Liver (tissue), 9 donors: ENCODE results near the gene PCTP. TPM values are rescaled to one million over a fixed set of nuclear protein-coding genes. Genes with fewer than 3 reads are reported as not detected.

Experiments
- DNase-seq: peaks from one replicate; pipeline ENCODE4 v3.0.0-alpha.2; 2017; ENCODE audit warnings: low spot score
- H3K27ac ChIP-seq, 2 donors: one replicate each; pipeline ENCODE4 v1.7.0; 2013; ENCODE audit warnings: inconsistent platforms in 2 of 2, low read length in 2 of 2, control low read depth in 1 of 2, low read depth in 1 of 2, mild to moderate bottlenecking in 1 of 2
- H3K27me3 ChIP-seq, 4 donors: one replicate each; pipeline versions ENCODE4 v1.6.1 to v1.7.0; 2013; ENCODE audit warnings: low read length in 3 of 4, inconsistent platforms in 1 of 4, mild to moderate bottlenecking in 1 of 4, moderate library complexity in 1 of 4; ENCODE audit not compliant: control insufficient read depth in 4 of 4, insufficient read depth in 4 of 4
- H3K36me3 ChIP-seq, 4 donors: one replicate each; pipeline versions ENCODE4 v1.6.1 to v1.7.0; 2013; ENCODE audit warnings: low read length in 3 of 4, mild to moderate bottlenecking in 3 of 4, low read depth in 1 of 4, moderate library complexity in 1 of 4; ENCODE audit not compliant: control insufficient read depth in 4 of 4, insufficient read depth in 3 of 4
- H3K4me1 ChIP-seq, 4 donors: one replicate each; pipeline versions ENCODE4 v1.6.1 to v1.7.0; 2013; ENCODE audit warnings: low read length in 3 of 4, mild to moderate bottlenecking in 3 of 4, moderate library complexity in 1 of 4; ENCODE audit not compliant: control insufficient read depth in 4 of 4, insufficient read depth in 4 of 4
- H3K4me3 ChIP-seq, 3 donors: one replicate each; pipeline versions ENCODE4 v1.6.1 to v1.7.0; 2013; ENCODE audit warnings: low read length in 3 of 3, control low read depth in 1 of 3, low read depth in 1 of 3, mild to moderate bottlenecking in 1 of 3
- H3K9ac ChIP-seq, 2 donors: one replicate each; pipeline ENCODE4 v1.7.0; 2013; ENCODE audit warnings: low read length in 2 of 2, mild to moderate bottlenecking in 2 of 2, moderate library complexity in 2 of 2, control low read depth in 1 of 2, low read depth in 1 of 2
- H3K9me3 ChIP-seq, 4 donors: one replicate each; pipeline versions ENCODE4 v1.6.1 to v1.7.0; 2013; ENCODE audit warnings: low read length in 3 of 4; ENCODE audit not compliant: control insufficient read depth in 4 of 4
- ATF3 ChIP-seq: IDR thresholded peaks from 2 replicates; pipeline ENCODE4 v1.6.1; 2016; ENCODE audit warnings: antibody characterized with exemption
- CTCF ChIP-seq: fragments of 150-350 bp; IDR thresholded peaks from 2 replicates; pipeline ENCODE4 v1.5.1; 2017; ENCODE audit warnings: improper control_type of control experiment, low read depth, low read length; ENCODE audit not compliant: missing input control
- EGR1 ChIP-seq, 2 donors: IDR thresholded peaks; 2 replicates each; pipeline ENCODE4 v1.6.1; 2016 to 2018; ENCODE audit warnings: antibody characterized with exemption in 2 of 2, low read depth in 2 of 2
- FOXA1 ChIP-seq: IDR thresholded peaks from 2 replicates; pipeline ENCODE4 v1.6.1; 2016; ENCODE audit warnings: antibody characterized with exemption
- FOXA2 ChIP-seq: IDR thresholded peaks from 2 replicates; pipeline ENCODE4 v1.6.1; 2016; ENCODE audit warnings: antibody characterized with exemption
- GABPA ChIP-seq, 2 donors: IDR thresholded peaks in 1 of 2; conservative IDR thresholded peaks in 1 of 2; 2 replicates each; pipeline ENCODE4 v1.6.1; 2016; ENCODE audit warnings: antibody characterized with exemption in 2 of 2, mild to moderate bottlenecking in 1 of 2, moderate library complexity in 1 of 2
- HNF4A ChIP-seq, 2 donors: conservative IDR thresholded peaks; 2 replicates each; pipeline ENCODE4 v1.6.1; 2016; ENCODE audit warnings: antibody characterized with exemption in 2 of 2, mild to moderate bottlenecking in 2 of 2
- HNF4G ChIP-seq: IDR thresholded peaks from 2 replicates; pipeline ENCODE4 v1.6.1; 2016; ENCODE audit warnings: antibody characterized with exemption
- JUND ChIP-seq, 2 donors: IDR thresholded peaks; 2 replicates each; pipeline ENCODE4 v1.6.1; 2016; ENCODE audit warnings: antibody characterized with exemption in 2 of 2
- MAX ChIP-seq: IDR thresholded peaks from 2 replicates; pipeline ENCODE4 v1.6.1; 2016; ENCODE audit warnings: antibody characterized with exemption
- RAD21 ChIP-seq, 2 donors: IDR thresholded peaks; 2 replicates each; pipeline ENCODE4 v1.6.1; 2016; ENCODE audit warnings: antibody characterized with exemption in 2 of 2, mild to moderate bottlenecking in 2 of 2
- REST ChIP-seq: IDR thresholded peaks from 2 replicates; pipeline ENCODE4 v1.6.1; 2016; ENCODE audit warnings: antibody characterized with exemption, mild to moderate bottlenecking
- RXRA ChIP-seq, 2 donors: IDR thresholded peaks; 2 replicates each; pipeline ENCODE4 v1.6.1; 2017 to 2018; ENCODE audit warnings: antibody characterized with exemption in 2 of 2, mild to moderate bottlenecking in 1 of 2
- SP1 ChIP-seq: IDR thresholded peaks from 2 replicates; pipeline ENCODE4 v1.6.1; 2018; ENCODE audit warnings: antibody characterized with exemption, mild to moderate bottlenecking
- TAF1 ChIP-seq: conservative IDR thresholded peaks from 2 replicates; pipeline ENCODE4 v1.6.1; 2016; ENCODE audit warnings: antibody characterized with exemption, mild to moderate bottlenecking
- YY1 ChIP-seq: IDR thresholded peaks from 2 replicates; pipeline ENCODE4 v1.6.1; 2016; ENCODE audit warnings: antibody characterized with exemption, mild to moderate bottlenecking
- WGBS: extraction: QIAGEN DNeasy Blood & Tissue Kit; methylation state at CpG from one replicate; pipeline ENCODE4 v1.1.7; 2013; 5-methylcytosine and 5-hydroxymethylcytosine counted together
- polyA plus RNA-seq, 2 donors: library from polyadenylated mRNA; stranded (reverse) in 1 of 2; unstranded in 1 of 2; fragments of 200-250 nt in 1 of 2; fragments of >200 nt in 1 of 2; fragmentation: Nextera tagmentation in 1 of 2; extraction: Ambion mirVana in 1 of 2; gene quantifications; one replicate each; pipeline versions ENCODE4 v1.2.1 to v1.2.3, GENCODE V29; 2013 to 2015
- total RNA-seq, 2 donors: library from RNA; depleted of rRNA; stranded (reverse); fragments of >200 nt; gene quantifications; one replicate each; pipeline ENCODE4 v1.2.3, GENCODE V29; 2014
- TF ChIP-seq, protein P1 (sequence below): IDR thresholded peaks from 2 replicates; pipeline ENCODE4 v1.6.1; 2016; ENCODE audit warnings: antibody characterized with exemption
- donor health status: healthy.
- donor health status: healthy.
- donor health status: healthy.
- donor health status: healthy.
- donor health status: healthy.

PCTP gene
- total and polyA plus RNA-seq, 4 donors = 25.0 to 79.0 (median 55.8) TPM

GRCh38 chr17:55710829-55711496 lies 39.9 kb upstream of the PCTP start (continued):
- TF ChIP-seq MAX (no peak), RXRA (IDR thresholded peaks at IDR 0.05) (no peak)

DNA sequence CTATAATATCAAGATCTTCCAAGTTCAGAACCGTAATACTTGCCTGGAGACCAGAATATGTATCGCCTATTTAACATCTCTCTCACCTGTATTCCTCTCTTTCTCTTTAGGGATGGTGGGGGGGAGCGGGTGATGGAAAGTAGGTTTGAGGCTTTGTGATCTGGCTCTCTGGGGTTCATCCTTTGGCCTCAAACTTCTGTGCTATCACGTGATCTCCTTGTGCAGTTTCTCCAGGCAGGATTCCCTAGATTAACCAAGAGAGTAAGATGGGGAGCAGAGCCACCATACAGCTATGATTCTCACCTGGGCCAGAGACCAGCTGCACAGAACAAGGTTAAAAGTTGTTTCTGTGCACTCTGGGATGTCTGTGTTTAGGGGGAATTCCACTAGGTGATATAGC lies 33.4 kb upstream of the PCTP start:
- TF ChIP-seq FOXA1 (no peak), ATF3 (no peak), HNF4A (conservative IDR thresholded peaks at IDR 0.05) (no peak), RXRA (IDR thresholded peaks at IDR 0.05) (no peak), TAF1 (no peak), FOXA2 (no peak), REST (no peak), RAD21 (IDR thresholded peaks at IDR 0.05) (no peak), GABPA (IDR thresholded peaks at IDR 0.05 in 1 of 2, conservative IDR thresholded peaks at IDR 0.05 in 1 of 2) (no peak), CTCF (no peak)
- Histone ChIP-seq H3K9ac (no peak overlapping the region), H3K9me3 (no peaks in the 10 kb centered on the region), H3K4me1 (peaks cover 0 to 2% (median under 1%) of the 10 kb centered on the region in 4 donors), H3K27me3 (no peaks in the 10 kb centered on the region), H3K4me3 (no peak overlapping the region), H3K27ac (no peak overlapping the region), H3K36me3 (no peaks in the 10 kb centered on the region)
- WGBS = 95% methylated on average over 4 of the region's 4 CpGs
- DNase-seq = no peak

DNA sequence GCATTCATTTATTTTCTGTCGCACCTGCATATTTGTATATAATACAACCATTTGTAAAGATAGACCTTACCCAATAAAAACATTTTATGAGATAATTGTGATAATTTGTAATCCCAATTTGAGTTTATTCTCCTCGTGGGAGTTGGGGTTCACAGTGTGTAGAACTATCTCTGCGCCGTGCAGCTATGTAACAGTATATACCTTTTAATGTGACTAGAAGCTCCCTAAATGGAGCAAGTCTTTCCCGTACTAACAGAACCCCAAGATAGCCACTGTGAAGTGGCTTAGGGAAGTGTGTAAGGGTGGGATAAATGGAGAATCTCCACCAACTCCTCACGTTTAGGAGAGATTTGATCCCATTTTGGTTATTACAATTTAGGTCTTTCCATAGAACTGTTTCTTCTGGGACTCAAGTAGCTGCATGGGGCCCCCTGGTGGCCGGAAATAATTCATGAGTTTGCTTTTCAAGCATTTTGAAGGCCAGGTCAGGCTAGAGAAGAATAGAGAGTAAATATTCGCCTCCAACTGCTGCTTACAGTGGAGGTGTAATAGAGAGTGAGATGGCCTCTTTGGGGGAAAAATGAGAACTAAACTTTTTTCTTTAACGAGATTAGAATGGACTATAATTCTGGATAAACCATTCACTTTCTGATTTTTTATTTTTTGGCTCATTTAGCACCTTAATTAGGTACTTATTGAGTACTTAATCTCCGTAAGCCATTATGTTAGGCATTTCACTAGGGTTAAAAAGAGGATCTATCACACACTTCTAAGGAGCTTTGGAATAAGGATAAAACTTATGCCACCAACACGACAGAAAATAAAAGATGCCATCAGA lies 32.7 kb upstream of the PCTP start:
- peaks cover 0 to 2% (median under 1%) of the 10 kb centered on the region in 4 donors for H3K4me1 ChIP-seq
- H3K9ac ChIP-seq = no peak overlapping the region
- no peaks in the 10 kb centered on the region for H3K27me3 ChIP-seq
- WGBS = 50% methylated on average over 11 of the region's 11 CpGs
- H3K36me3 ChIP-seq = no peaks in the 10 kb centered on the region
- no peak overlapping the region for H3K27ac ChIP-seq
- no peaks in the 10 kb centered on the region for H3K9me3 ChIP-seq
- DNase-seq = peak; percentile 84
- H3K4me3 ChIP-seq = no peak overlapping the region
- TF ChIP-seq HNF4A (conservative IDR thresholded peaks at IDR 0.05) = peak in 1 of 2 donors; percentile 13
- no peak for TF ChIP-seq JUND (IDR thresholded peaks at IDR 0.05)
- TF ChIP-seq EGR1 (IDR thresholded peaks at IDR 0.05; ENCODE audit: low read depth in 2 of 2) = no peak
- TF ChIP-seq GABPA (IDR thresholded peaks at IDR 0.05 in 1 of 2, conservative IDR thresholded peaks at IDR 0.05 in 1 of 2) = no peak
- no peak for TF ChIP-seq SP1
- TF ChIP-seq, protein P1, sequence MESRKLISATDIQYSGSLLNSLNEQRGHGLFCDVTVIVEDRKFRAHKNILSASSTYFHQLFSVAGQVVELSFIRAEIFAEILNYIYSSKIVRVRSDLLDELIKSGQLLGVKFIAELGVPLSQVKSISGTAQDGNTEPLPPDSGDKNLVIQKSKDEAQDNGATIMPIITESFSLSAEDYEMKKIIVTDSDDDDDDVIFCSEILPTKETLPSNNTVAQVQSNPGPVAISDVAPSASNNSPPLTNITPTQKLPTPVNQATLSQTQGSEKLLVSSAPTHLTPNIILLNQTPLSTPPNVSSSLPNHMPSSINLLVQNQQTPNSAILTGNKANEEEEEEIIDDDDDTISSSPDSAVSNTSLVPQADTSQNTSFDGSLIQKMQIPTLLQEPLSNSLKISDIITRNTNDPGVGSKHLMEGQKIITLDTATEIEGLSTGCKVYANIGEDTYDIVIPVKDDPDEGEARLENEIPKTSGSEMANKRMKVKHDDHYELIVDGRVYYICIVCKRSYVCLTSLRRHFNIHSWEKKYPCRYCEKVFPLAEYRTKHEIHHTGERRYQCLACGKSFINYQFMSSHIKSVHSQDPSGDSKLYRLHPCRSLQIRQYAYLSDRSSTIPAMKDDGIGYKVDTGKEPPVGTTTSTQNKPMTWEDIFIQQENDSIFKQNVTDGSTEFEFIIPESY = no peak
- no peak for TF ChIP-seq YY1
- TF ChIP-seq RXRA (IDR thresholded peaks at IDR 0.05) = peak in 1 of 2 donors; percentile 14
- TF ChIP-seq HNF4G = no peak
- no peak for TF ChIP-seq FOXA1
- no peak for TF ChIP-seq TAF1
- TF ChIP-seq RAD21 (IDR thresholded peaks at IDR 0.05) = peak; percentile 93 to 97
